Pulmonary artery endothelial cell (primary cell): Measurements from ENCODE around the gene KTN1. TPM values are rescaled to one million over a fixed set of nuclear protein-coding genes. Genes with fewer than 3 reads are reported as not detected.

Experiments
- DNase-seq: peaks from one replicate; pipeline ENCODE4 v3.0.0-alpha.2; 2011; ENCODE audit warnings: low read depth, low spot score
- total RNA-seq: library from RNA; depleted of rRNA; stranded (reverse); fragments of >200 nt; gene quantifications from 2 replicates; pipeline ENCODE4 v1.2.3, GENCODE V29; 2014

KTN1 gene
- total RNA-seq, 1 donor from 2014 or later = 126 TPM

DNA sequence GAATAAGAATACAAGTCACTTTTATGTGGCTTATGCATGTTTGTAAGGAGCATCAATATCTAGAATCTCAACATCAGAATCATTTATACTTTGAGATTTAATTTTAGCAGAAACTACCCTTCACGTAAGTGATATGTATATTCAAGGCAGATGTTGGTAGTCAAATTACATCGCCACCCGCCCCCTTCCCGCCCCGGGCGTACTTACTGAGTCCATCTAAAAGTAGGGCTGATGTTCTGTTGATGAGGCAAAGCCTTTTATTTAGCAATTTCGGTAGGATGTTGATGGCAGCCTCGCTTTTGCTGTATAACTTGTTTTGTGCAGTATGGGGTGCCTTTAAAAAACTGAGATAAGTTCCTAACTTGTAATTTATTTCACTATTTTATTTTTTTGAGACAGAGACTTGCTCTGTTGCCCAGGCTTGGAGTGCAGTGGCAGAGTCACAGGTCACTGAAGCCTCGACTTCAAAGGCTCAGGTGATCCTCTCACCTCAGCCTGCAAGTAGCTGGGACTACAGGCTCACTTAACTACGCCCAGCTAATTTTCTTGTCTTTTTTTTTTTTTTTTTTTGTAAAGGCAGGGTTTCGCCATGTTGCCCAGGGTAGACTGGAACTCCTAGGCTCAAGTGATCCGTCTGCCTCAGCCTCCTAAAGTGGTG lies 30.8 kb downstream of the KTN1 start:
- DNase-seq = no peak

DNA sequence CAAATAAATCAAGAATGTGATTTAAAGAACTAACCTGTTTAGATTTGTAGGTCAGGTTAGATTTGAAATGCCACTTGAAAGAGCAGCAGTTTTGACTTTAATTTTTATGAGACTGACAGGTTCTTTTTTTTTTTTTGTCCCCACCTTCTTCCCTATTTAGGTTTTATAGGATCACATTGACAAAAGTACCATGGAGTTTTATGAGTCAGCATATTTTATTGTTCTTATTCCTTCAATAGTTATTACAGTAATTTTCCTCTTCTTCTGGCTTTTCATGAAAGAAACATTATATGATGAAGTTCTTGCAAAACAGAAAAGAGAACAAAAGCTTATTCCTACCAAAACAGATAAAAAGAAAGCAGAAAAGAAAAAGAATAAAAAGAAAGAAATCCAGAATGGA lies 31.9 kb downstream of the KTN1 start:
- no peak for DNase-seq

DNA sequence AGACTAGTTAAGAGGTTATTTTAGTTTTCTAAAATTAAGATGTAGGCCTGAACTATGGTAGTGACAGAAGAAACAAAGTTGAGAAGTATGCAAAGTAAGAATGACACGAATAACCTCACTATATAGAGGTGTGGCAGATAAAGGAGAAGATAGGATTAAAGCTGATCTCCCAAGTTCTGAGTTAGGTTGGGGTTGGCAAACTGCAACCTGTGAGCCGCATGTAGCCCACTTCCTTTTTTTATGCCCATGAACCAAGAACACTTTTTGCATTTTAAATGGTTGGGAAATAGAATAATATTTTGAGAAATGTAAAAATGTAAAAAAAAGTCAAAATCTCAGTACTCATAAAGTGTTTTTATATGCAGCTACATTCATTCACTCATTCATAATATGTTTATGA lies 34.3 kb downstream of the KTN1 start:
- no peak for DNase-seq

DNA sequence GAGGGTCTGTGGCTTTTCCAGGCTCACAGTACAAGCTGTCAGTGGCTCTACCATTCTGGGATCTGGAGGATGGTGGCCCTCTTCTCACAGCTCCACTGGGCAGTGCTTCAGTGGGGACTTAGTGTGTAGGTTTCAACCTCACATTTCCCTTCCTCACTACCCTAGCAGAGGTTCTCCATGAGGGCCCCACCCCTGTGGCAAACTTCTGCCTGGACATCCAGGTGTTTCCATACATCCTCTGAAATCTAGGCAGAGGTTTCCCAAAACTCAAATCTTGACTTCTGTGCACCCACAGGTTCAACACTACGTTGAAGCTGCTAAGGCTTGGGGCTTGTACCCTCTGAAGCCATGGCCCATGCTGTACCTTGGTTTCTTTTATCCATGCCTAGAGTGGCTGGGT lies 40.3 kb downstream of the KTN1 start:
- DNase-seq = no peak

DNA sequence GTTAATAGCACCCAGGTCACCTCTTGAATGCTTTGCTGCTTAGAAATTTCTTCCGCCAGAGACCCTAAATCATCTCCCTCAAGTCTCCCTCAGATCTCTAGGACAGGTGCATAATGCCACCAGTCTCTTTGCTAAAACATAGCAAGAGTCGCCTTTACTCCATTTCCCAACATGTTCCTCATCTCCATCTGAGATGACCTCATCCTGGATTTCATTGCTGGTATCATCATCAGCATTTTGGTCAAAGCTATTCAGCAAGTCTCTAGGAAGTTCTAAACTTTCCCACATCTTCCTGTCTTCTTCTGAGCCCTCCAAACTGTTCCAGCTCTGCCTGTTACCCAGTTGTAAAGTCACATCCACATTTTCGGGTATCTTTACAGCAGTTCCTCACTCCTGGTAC lies 41.0 kb downstream of the KTN1 start:
- DNase-seq = no peak

DNA sequence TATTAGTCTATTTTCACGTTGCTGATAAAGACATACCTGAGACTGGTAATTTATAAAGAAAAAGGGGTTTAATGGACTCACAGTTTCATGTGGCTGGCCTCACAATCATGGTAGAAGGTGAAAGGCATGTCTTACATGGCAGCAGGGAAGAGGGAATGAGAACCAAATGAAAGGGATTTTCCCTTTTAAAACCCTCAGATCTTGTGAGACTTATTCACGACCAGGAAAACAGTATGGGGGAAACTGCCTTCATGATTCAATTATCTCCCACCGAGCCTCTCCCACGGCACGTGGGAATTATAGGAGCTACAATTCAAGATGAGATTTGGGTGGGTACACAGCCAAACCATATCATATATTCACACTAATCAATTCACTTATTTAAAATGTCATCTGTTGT lies 41.4 kb downstream of the KTN1 start:
- no peak for DNase-seq

DNA sequence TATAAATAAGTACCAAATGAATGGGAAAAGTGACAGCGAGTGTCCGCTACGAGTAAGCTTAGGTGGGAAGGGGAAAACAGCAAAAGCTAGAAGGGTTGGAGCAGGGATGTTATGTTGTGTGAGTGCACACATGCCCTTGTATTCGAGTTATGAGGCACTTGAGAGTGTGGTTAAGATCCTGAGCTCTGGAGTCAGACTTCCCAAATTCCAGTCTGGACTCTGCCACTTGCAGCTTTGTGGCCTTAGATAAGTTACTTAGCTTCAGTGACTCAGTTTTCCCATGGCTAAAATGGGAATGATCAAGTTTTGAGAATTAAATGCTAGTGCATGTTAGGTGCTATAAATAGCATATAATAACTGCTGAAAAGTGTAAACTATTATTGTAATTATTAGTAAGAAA lies 44.9 kb downstream of the KTN1 start:
- no peak for DNase-seq

DNA sequence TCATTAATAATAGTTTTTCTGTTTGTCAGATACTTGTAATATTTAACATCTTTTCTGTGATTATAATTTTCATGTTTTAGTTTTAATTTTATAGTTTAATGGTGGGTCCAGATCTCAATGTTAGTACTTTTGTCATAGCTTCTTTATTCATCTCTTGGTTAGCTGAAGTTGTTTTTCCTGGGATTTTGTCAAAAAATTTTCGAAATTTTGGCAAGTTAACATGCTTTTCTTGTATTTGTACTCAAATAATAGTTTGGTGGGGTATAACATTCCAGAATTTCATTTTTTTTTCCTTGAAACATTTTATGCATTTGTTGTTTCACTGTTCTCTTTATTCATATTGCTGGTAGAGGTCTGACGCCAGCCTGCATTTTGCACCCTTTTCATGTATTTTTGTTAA lies 45.5 kb downstream of the KTN1 start:
- no peak for DNase-seq

DNA sequence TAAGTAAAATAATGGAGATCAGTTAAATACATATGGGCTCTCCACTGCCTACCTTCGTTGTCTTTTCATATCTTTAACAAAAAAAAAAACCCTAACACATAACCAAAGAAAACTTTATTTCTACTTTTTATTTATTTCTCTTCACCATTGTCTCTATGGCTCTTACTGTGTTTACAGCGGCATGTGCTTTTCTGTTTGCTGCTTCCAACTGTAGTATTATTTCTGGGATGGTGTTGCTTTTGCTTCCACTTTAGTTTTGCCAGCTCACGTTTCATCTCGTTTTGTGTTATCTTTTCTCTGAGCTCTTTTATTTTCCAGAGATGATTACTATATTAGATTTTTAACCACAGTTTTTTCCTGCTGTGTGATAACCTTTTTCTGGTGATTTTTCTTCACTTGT lies 46.1 kb downstream of the KTN1 start:
- no peak for DNase-seq

DNA sequence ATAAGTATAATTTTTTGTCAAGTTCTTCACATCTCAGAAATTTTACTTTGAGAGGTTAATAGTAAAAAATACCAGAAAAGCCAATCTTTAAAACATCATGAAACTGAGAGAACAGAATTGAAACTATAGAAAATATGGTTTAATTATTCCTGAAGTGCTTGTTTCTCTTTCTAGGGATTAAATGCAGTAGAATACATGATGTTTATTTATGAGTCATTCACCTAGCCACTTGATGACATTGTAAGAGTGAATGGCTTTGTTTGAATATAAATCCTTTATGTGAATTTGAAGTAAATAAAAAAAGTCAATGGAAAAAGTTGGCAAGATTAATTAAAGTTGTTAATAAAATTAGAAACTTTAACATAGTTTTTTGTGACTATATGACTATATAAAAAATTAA lies 48.4 kb downstream of the KTN1 start:
- no peak for DNase-seq

DNA sequence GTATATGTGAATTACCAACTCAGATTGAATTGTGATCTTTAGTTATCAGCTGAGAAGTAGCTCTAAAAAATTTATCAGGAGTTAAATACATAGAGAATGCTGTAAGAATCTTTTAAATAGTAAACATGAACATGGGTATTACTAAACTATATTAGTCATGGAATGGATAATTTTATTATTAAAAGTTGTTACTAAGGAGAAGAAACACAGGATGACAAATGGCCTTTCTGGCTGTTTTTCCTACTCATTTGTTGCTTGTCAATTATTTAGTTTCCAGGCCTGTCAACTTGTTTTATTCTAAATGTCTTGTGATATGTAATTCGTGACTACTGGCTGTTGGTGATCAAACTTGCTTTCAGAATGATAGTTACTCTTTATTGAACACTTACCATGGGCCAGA lies 58.7 kb downstream of the KTN1 start:
- no peak for DNase-seq

DNA sequence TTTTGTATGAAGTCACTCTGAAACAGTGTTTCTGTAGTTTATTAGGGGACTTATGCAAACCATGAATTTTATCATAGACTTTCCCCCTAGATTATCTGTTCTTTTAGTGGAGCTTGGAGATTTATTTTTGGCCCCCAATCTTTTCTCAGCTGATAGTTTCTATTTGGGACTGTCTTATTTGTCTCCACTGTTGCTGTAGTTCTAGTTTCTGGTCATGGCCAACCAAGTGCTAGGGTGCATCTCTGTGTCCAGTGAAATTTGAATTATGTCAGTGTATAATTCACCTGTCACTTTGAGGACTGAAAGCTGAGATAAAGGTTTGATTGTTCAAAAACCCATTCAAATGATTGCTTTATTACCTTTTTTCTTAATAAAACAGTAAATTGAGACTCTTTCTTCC lies 61.3 kb downstream of the KTN1 start:
- no peak for DNase-seq

DNA sequence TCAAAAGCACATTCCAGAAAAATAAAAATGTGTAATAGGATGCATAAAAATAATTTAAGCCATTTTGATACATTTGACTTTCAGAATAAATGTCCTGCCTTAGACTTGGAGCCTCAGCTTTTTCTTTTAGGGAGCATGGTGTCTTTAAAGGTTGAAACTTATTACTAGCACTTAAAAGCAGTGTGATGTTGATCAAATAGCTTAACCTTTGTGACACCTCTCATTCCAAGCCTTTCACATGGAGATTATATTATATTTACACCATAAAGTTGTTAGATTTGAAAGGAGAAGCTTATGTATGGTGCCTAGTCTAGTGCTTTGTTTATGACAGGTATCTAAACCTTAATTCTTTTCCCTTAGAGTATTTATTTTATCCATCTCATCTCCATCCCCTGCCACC lies 61.9 kb downstream of the KTN1 start:
- DNase-seq = no peak

DNA sequence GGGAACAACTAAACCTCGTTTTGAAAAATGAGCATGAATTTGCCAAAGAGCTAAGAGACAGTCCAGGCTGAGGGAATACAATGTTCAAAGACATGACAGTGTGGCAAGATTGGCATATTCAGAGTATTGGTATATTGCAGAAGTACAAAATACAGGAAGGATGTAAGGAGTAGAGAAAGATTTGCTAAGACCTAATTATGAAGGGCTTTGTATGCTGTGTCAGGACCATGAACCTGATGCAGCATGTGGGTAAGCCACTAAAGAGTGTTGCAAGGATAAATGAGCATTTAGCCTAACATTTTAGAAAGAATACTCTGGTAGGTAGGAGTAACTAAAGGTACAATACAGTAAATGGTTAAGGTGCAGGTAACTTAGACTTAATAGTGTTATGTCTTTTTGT lies 65.1 kb downstream of the KTN1 start:
- no peak for DNase-seq

DNA sequence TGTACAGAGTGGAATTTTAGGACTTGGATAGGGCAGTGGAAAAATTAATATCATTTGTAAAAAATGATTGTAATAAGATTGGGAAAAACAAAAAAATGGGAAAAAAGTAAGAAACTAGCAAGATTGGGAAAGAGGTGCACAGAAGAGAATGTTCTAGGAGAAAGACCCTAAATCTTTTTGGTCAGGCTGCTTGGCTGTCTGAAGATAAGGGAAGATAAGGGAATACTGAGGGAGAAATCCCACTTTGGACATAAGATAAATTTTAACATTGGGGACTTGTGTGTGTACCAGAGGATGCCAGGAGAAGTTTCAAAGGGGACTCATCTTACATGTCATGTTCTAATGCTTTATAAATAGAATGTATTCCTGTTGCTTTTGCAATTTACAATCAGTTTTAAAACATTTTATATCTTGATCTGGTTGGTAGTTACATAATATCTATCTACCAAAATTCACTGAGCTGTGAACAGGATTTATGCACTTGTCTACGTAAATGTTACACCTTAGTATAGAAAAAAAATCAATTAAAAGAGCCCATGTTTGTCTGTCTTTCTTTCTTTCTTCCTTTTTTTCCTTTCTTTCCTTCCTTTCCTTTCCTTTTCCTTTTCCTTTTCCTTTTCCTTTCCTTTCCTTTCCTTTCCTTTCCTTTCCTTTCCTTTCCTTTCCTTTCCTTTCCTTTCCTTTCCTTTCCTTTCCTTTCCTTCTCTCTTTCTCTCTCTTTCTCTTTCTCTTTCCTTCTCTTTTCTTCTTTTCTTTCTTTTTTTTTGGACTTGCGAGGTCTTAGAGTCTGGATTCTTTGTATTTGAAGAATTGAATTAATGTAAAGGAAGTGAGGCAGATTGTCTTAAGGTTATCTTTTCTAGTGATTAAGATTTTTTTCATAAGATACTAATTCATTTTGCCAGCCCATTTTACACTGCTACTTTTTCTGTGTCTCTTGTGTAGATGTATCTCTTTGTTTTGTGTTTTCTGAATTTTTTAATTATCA lies 66.1 kb downstream of the KTN1 start:
- DNase-seq = no peak

DNA sequence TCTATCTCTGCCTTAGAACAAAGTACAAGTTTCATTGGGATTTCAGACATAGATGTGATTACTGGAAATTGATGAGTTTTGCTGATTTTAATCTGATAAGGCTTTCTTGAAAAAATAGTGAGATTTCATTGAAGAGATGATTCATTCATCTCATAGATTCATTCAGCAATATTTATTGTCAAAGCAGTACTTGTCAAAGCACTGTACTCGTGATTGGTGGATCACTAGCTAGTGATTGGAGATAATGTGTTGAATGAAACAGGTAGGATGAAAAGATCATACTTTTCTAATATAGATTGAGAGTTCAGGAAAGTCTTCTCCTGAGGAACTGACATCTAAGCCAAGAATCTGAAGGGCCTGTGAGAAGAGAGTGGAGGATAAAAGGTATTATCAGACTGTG lies 71.0 kb downstream of the KTN1 start:
- DNase-seq = no peak

DNA sequence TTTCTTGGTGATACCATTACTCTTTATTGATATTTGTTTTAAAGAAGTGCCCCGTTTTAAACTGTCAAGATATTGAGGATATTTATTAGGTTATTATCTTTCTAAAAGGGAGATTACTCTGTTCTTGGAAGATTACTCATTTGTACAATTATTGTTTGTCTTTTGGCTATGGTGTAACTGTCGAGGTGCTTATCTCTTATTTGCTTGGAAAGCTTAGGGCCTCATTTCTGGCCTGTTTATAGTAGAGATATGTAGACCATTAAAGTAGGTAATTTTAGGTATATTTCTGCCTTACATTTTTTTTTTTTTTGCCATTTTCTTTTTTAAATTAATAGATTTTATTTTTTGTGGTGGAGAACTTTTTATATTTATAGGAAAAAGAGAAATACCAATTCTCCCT lies 74.2 kb downstream of the KTN1 start:
- DNase-seq = no peak

DNA sequence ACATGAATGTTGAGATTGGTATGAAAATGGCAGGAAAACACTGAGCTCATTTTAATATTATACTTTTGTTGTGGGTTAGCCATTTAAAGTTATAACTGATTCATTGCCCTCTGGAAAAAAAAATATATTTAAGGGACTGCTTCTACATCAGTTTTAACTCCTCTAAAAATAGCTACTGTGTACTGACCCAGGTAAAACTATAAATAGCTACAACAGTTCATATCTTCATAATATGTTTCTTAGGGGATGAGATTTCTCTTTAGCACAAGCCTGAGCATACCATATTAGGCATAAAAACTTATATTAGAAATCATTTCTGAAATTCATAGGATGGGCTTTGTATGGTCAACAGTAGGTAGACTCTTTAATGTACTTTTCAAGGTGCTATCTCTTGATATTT lies 81.0 kb downstream of the KTN1 start:
- no peak for DNase-seq

DNA sequence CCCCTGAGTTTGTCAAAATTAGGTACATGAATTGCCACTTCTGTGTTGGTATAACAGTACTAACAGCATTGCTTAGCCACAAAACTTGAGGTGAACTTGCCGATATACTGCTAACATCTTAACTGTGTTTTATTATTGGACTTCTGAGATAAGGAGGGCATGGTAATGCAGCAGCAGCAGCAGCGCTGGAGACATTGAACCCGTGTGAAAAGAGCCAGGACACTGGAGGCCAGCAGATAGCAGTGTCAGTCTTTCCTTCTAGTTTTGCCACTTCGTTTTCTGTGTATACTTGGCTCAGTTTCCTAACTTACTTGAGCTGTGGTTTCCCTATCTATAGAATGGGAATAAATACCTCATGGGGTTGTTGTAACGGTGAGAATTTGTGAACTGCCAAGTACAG lies 82.7 kb downstream of the KTN1 start:
- DNase-seq = no peak

DNA sequence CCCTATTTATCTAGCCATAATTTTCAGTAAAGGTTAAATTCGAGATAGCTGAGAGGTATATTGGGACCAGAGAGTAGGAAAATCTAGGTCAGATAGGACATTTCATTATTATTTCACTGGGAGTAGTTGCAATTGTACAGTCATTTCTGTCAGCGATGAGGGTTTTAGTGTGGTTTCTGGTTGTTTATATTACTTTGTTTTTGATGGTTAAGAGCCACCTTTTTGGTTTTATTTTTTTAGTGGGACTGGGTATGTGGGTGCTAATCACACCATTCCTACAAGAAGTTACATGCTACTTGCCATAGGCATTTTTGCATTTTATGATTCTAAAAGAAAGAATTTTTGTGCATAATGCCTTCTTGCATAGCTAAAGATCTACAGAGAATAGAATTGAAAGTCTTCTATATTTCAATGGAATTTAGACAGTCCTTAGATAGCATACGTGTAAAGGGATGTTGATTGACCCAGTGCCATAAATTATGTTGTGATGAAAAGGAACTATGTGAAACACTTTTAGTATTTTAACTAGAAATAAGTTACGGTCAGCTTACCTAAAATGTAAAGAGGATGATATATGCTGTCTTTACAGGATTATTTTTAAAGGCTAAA lies 85.2 kb downstream of the KTN1 start:
- DNase-seq = no peak

DNA sequence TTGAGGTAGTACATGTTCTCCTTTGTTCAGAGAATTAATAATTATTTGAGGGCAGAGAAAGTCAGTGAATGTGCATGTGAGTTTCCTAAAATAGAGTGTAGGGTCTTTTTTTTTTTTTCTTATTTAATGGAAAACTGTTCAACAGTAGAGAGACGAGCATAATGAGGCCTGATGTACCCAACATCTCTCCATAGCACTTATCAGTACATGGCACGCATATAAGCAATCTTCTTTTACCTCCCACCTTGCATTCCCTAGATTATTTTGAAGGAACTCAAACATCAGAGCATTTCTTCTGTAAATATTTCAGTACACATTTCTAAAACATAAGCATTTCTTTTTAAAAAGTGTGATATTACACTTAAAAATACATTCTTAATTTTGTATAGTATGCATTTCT lies 87.8 kb downstream of the KTN1 start:
- DNase-seq = no peak

DNA sequence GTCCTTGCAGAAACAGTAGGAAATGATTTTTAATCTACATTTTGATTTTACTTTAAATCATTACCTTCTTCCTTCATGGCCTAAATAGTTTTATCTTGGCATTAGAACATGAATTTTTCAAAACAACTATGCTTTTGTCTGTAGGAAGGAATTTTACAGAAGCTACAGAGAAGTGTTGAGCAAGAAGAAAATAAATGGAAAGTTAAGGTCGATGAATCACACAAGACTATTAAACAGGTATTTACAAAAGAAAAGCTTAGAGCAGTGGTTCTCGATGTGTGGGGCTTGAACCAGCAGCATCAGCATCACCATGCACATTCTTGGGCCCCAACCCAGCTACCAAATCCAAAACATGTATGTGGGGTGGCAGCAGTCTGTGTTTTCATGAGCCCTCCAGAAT lies 91.6 kb downstream of the KTN1 start:
- no peak for DNase-seq

DNA sequence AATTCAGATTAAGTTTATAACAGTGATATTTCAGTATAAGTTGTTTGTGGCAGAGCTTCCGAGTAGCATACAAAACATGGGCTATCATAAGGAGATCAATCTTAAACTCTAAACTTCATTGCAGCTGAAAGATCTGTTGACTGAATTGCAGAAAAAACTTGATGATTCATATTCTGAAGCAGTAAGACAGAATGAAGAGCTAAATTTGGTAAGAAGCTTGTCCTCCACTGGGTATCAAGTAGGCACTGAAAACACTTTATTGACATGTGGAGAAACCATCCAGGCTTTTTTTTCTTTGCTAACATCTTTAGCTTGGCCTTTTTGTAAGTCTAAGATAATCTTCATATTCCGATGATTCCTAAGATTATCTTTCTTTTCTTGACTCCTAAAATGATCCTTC lies 93.0 kb downstream of the KTN1 start:
- DNase-seq = no peak
